A549 (cell line): ENCODE measurements around the gene KRTAP5-4. TPM values are rescaled to one million over a fixed set of nuclear protein-coding genes. Genes with fewer than 3 reads are reported as not detected.

Source experiments
- ATAC-seq, 2 experiments: fragments of 200-7000 bp in 1 of 2; fragments of >200 bp in 1 of 2; cut with Nextera tagmentation in 1 of 2; cut with Tn5 transposase in 1 of 2; 3 replicates each; pipeline versions ENCODE4 v1.8.0 to v1.9.1; 2018 to 2020; ENCODE audit warnings: mild to moderate bottlenecking in 1 of 2, moderate library complexity in 1 of 2
- CTCF ChIA-PET: fragments of 300-600 bp; sonication (Branson Sonifier 250); formaldehyde crosslinking; extraction: SDS; loops from one replicate; lab custom pipeline; 2021; ENCODE audit warnings: antibody characterized with exemption, inconsistent platforms; lab: Yijun Ruan, JAX
- POLR2A ChIA-PET: fragments of 350-600 bp; formaldehyde crosslinking; extraction: SDS; loops from one replicate; lab custom pipeline; 2021; ENCODE audit warnings: antibody characterized with exemption, inconsistent platforms; lab: Yijun Ruan, JAX
- DNase-seq, 2 experiments: peaks; one replicate each; pipeline versions ENCODE4 v3.0.0 to v3.0.0-alpha.2; 2011 to 2016; ENCODE audit warnings: low read depth in 1 of 2, low spot score in 1 of 2
- FAIRE-seq: peaks from 2 replicates; lab custom pipeline; 2011; peaks lifted over from hg19 to GRCh38; lab: Jason Lieb, UNC
- H3K27ac ChIP-seq, 2 experiments: fragments of >200 bp; sonication (Bioruptor Twin); formaldehyde crosslinking; 3 replicates each; pipeline ENCODE4 v1.5.1; 2016 to 2017
- H3K4me1 ChIP-seq: fragments of >200 bp; sonication (Bioruptor Twin); formaldehyde crosslinking; 3 replicates; pipeline ENCODE4 v1.6.1; 2016
- H3K4me2 ChIP-seq: fragments of >200 bp; sonication (Bioruptor Twin); formaldehyde crosslinking; 3 replicates; pipeline ENCODE4 v1.6.1; 2016
- H3K4me3 ChIP-seq: fragments of >200 bp; sonication (Bioruptor Twin); formaldehyde crosslinking; 3 replicates; pipeline ENCODE4 v1.5.1; 2016
- H3K9me3 ChIP-seq: fragments of >200 bp; sonication (Bioruptor Twin); formaldehyde crosslinking; 3 replicates; pipeline ENCODE4 v1.6.1; 2016
- CHD2 ChIP-seq: fragments of 150-350 bp; IDR thresholded peaks from 2 replicates; pipeline ENCODE4 v1.6.1; 2014; ENCODE audit warnings: low read length; ENCODE audit not compliant: partially characterized antibody
- CHD4 ChIP-seq: fragments of 200-600 bp; sonication (generic); IDR thresholded peaks from 2 replicates; pipeline ENCODE4 v1.6.1; 2016; ENCODE audit warnings: antibody characterized with exemption, mild to moderate bottlenecking, borderline replicate concordance
- FOXS1 ChIP-seq: fragments of 250-450 bp; sonication (Bioruptor Pico); IDR thresholded peaks from 2 replicates; pipeline ENCODE4 v1.5.0; 2020; ENCODE audit warnings: mild to moderate bottlenecking, moderate library complexity
- GATA3 ChIP-seq: IDR thresholded peaks from 2 replicates; pipeline ENCODE4 v1.6.1; 2012; ENCODE audit warnings: borderline replicate concordance
- HMGXB4 ChIP-seq: fragments of 250-450 bp; sonication (Bioruptor Pico); IDR thresholded peaks from 2 replicates; pipeline ENCODE4 v1.5.0; 2021; ENCODE audit warnings: mild to moderate bottlenecking, moderate library complexity, borderline replicate concordance
- HOXB13 ChIP-seq: fragments of 250-450 bp; sonication (Bioruptor Pico); IDR thresholded peaks from 2 replicates; pipeline ENCODE4 v1.5.0; 2020; ENCODE audit warnings: low read depth, mild to moderate bottlenecking, moderate library complexity
- HOXB5 ChIP-seq: fragments of 250-450 bp; sonication (Bioruptor Pico); IDR thresholded peaks from 2 replicates; pipeline ENCODE4 v1.5.0; 2020; ENCODE audit warnings: mild to moderate bottlenecking, moderate library complexity
- JUNB ChIP-seq: fragments of >200 bp; sonication (Bioruptor Twin); formaldehyde crosslinking; IDR thresholded peaks from 2 replicates; pipeline ENCODE4 v1.6.1; 2016
- KDM5A ChIP-seq: fragments of 200-600 bp; sonication (generic); IDR thresholded peaks from 2 replicates; pipeline ENCODE4 v1.6.1; 2016; ENCODE audit warnings: antibody characterized with exemption, mild to moderate bottlenecking
- MAFK ChIP-seq: fragments of 450-650 bp; IDR thresholded peaks from 2 replicates; pipeline ENCODE4 v1.6.1; 2014; ENCODE audit not compliant: partially characterized antibody
- MAX ChIP-seq: IDR thresholded peaks from 2 replicates; pipeline ENCODE4 v1.6.1; 2012
- NFE2L2 ChIP-seq: fragments of 150-350 bp; conservative IDR thresholded peaks from 2 replicates; pipeline ENCODE4 v1.6.1; 2014; ENCODE audit warnings: low read length
- PHF8 ChIP-seq: fragments of 200-600 bp; sonication (generic); IDR thresholded peaks from 2 replicates; pipeline ENCODE4 v1.6.1; 2016; ENCODE audit warnings: low read depth, mild to moderate bottlenecking, antibody characterized with exemption, moderate library complexity, borderline replicate concordance
- RAD21 ChIP-seq, 2 experiments: fragments of >200 bp in 1 of 2; sonication (Bioruptor Twin) in 1 of 2; formaldehyde crosslinking in 1 of 2; IDR thresholded peaks in 1 of 2; conservative IDR thresholded peaks in 1 of 2; 2 replicates in 1 of 2; 3 replicates in 1 of 2; pipeline ENCODE4 v1.6.1; 2012 to 2018; ENCODE audit warnings: inconsistent platforms in 1 of 2
- SREBF2 ChIP-seq: fragments of 450-650 bp; IDR thresholded peaks from 2 replicates; pipeline ENCODE4 v1.6.1; 2014; ENCODE audit warnings: mild to moderate bottlenecking, moderate library complexity
- ZSCAN20 ChIP-seq: fragments of 250-450 bp; sonication (Bioruptor Pico); IDR thresholded peaks from 2 replicates; pipeline ENCODE4 v1.8.0; 2022; ENCODE audit warnings: mild to moderate bottlenecking, moderate library complexity
- WGBS: methylation state at CpG from one replicate; pipeline ENCODE4 v1.1.6; 2017; ENCODE audit errors: missing lambda C conversion rate; 5-methylcytosine and 5-hydroxymethylcytosine counted together
- polyA plus RNA-seq, 4 experiments: library from polyadenylated mRNA; depleted of rRNA in 3 of 4; stranded (reverse); fragments of >200 nt; fragmentation: RNase III in 1 of 4; extraction: RNeasy Plus Mini Kit Qiagen cat#74134 plus additional on column Dnase treatment in 1 of 4; gene quantifications; 2 replicates in 3 of 4; 3 replicates in 1 of 4; pipeline ENCODE4 v1.2.3, GENCODE V29; 2011 to 2017

The KRTAP5-4 gene
- polyA plus RNA-seq, 2 of the 4 experiments (the other 2 are of a cell fraction): not detected

GRCh38 chr11:1639666-1640065 is 17.7 kb upstream of the KRTAP5-4 start (continued):
- TF ChIP-seq HMGXB4 (no peak), PHF8 (no peak), FOXS1 (CRISPR knock-in tag) (no peak), KDM5A (no peak), GATA3 (no peak)

GRCh38 chr11:1639102-1639620 is 17.2 kb upstream of the KRTAP5-4 start:
- H3K27ac ChIP-seq: no peak overlapping the region
- no peak overlapping the region for H3K4me2 ChIP-seq
- TF ChIP-seq CHD2 (no peak), KDM5A (no peak), HOXB13 (CRISPR knock-in tag) (no peak), HMGXB4 (no peak), JUNB (no peak), SREBF2 (no peak), CHD4 (no peak), NFE2L2 (no peak), HOXB5 (CRISPR knock-in tag) (no peak)
- POLR2A ChIA-PET: no interaction called here
- ATAC-seq (no peak), FAIRE-seq (no peak), DNase-seq (no peak)
- 46% methylated on average over 18 of the region's 18 CpGs for WGBS
- H3K4me3 ChIP-seq: no peak overlapping the region
- no peaks in the 10 kb centered on the region for H3K4me1 ChIP-seq
- CTCF ChIA-PET: interaction anchor here (0.6 to 6.3 kb wide), 27 partner anchors 8 to 908 kb away, joined by 3 to 57 read pairs (median 4); partner anchors contain the start of genes KRTAP5-5, SYT8 and TNNI2
- no peaks in the 10 kb centered on the region for H3K9me3 ChIP-seq

GRCh38 chr11:1638344-1638743 is 16.4 kb upstream of the KRTAP5-4 start:
- no peak for TF ChIP-seq ZSCAN20 (CRISPR knock-in tag)
- TF ChIP-seq GATA3: no peak
- TF ChIP-seq MAX: no peak
- no peaks in the 10 kb centered on the region for H3K9me3 ChIP-seq
- DNase-seq (no peak), ATAC-seq (no peak), FAIRE-seq (no peak)
- WGBS: 34% methylated on average over 8 of the region's 8 CpGs
- H3K4me3 ChIP-seq: no peak overlapping the region
- no peak overlapping the region for H3K4me2 ChIP-seq
- POLR2A ChIA-PET: no interaction called here
- CTCF ChIA-PET: interaction anchor here (2.0 to 6.3 kb wide), 8 partner anchors 11 to 514 kb away, joined by 4 to 57 read pairs (median 28); partner anchors contain the start of genes KRTAP5-5 and SYT8
- no peaks in the 10 kb centered on the region for H3K4me1 ChIP-seq
- no peak overlapping the region for H3K27ac ChIP-seq

GRCh38 chr11:1637628-1638027 is 15.7 kb upstream of the KRTAP5-4 start:
- H3K27ac ChIP-seq: no peak overlapping the region
- POLR2A ChIA-PET: no interaction called here
- H3K9me3 ChIP-seq: no peaks in the 10 kb centered on the region
- DNase-seq (no peak), FAIRE-seq (no peak), ATAC-seq (no peak)
- WGBS: 52% methylated on average over 2 of the region's 2 CpGs
- peak; percentile 40 for TF ChIP-seq MAFK
- TF ChIP-seq RAD21 (conservative IDR thresholded peaks at IDR 0.05 in 1 of 2, IDR thresholded peaks at IDR 0.05 in 1 of 2): no peak
- no peaks in the 10 kb centered on the region for H3K4me1 ChIP-seq
- CTCF ChIA-PET: interaction anchor here (1.0 to 6.3 kb wide), 8 partner anchors 10 to 515 kb away, joined by 3 to 57 read pairs (median 8); partner anchors contain the start of genes KRTAP5-5 and SYT8
- no peak overlapping the region for H3K4me2 ChIP-seq
- no peak overlapping the region for H3K4me3 ChIP-seq
